HEK293T (cell line): ENCODE data around the gene SPIRE1.

Experiments
- BHLHE40 ChIP-seq: fragments of 450-650 bp; IDR thresholded peaks from 2 replicates; pipeline ENCODE4 v1.6.1; 2016; ENCODE audit warnings: mild to moderate bottlenecking, moderate library complexity, borderline replicate concordance
- FOXA1 ChIP-seq: fragments of 450-650 bp; IDR thresholded peaks from 2 replicates; pipeline ENCODE4 v1.6.1; 2016; ENCODE audit warnings: mild to moderate bottlenecking
- L3MBTL2 ChIP-seq: fragments of 450-650 bp; conservative IDR thresholded peaks from 2 replicates; pipeline ENCODE4 v1.6.1; 2016; ENCODE audit warnings: mild to moderate bottlenecking
- LEF1 ChIP-seq: fragments of 450-650 bp; IDR thresholded peaks from 2 replicates; pipeline ENCODE4 v1.6.1; 2017; ENCODE audit warnings: mild to moderate bottlenecking, borderline replicate concordance

DNA sequence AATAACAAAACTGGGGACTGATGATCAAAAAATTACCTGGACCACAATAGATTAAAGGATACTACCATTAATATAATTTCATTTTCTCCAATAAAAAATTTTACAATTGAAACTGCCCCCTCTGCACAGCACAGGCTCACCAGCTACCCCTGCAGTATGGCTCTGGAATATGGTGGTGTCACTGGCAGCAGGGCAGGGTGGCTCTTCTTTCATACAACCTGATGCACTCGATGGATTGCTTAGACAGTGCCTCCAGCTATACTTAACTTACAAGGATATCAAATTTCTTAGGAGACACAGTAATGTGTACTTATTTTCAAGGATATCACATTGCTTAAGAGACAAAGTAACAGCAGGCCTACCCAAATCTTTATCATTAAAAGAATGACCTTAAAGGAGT, 126.2 kb downstream of the SPIRE1 start:
- TF ChIP-seq BHLHE40, result no peak
- no peak for TF ChIP-seq L3MBTL2
- no peak for TF ChIP-seq FOXA1
- TF ChIP-seq LEF1, result no peak
